Fibroblast of lung (primary cell): ENCODE data around the gene RIPOR2. TPM values are rescaled to one million over a fixed set of nuclear protein-coding genes. Genes with fewer than 3 reads are reported as not detected.

Experiments
- DNase-seq, 2 donors: peaks; one replicate each; pipeline versions ENCODE4 v3.0.0 to v3.0.0-alpha.2; 2010; ENCODE audit warnings: low read depth in 2 of 2
- H2AFZ ChIP-seq: 2 replicates; pipeline ENCODE4 v1.5.1; 2012; ENCODE audit warnings: low read length, control low read depth, inconsistent platforms
- H3K27ac ChIP-seq: 2 replicates; pipeline ENCODE4 v1.5.1; 2011; ENCODE audit warnings: low read length, control low read depth; ENCODE audit not compliant: insufficient read depth
- H3K27me3 ChIP-seq: 2 replicates; pipeline ENCODE4 v1.5.1; 2011; ENCODE audit warnings: mild to moderate bottlenecking, low read length; ENCODE audit not compliant: control insufficient read depth, insufficient read depth
- H3K36me3 ChIP-seq: 2 replicates; pipeline ENCODE4 v1.5.1; 2011; ENCODE audit warnings: low read length; ENCODE audit not compliant: control insufficient read depth, insufficient read depth
- H3K4me1 ChIP-seq: 2 replicates; pipeline ENCODE4 v1.5.1; 2011; ENCODE audit warnings: low read length; ENCODE audit not compliant: control insufficient read depth, insufficient read depth; ENCODE audit errors: extremely low read depth
- H3K4me2 ChIP-seq: 2 replicates; pipeline ENCODE4 v1.5.1; 2011; ENCODE audit warnings: low read length, control low read depth; ENCODE audit not compliant: insufficient read depth; ENCODE audit errors: extremely low read depth
- H3K4me3 ChIP-seq, 4 experiments: fragments of 200-600 bp in 1 of 4; sonication (generic) in 1 of 4; replicated peaks in 1 of 4; 2 replicates each; pipeline ENCODE4 v1.5.1; 2011 to 2016; ENCODE audit warnings: low read length in 4 of 4, low read depth in 3 of 4, mild to moderate bottlenecking in 3 of 4, control low read depth in 2 of 4, inconsistent platforms in 1 of 4, mixed read lengths in 1 of 4; ENCODE audit not compliant: insufficient read depth in 1 of 4; ENCODE audit errors: control extremely low read depth in 1 of 4
- H3K79me2 ChIP-seq: 2 replicates; pipeline ENCODE4 v1.5.1; 2012; ENCODE audit warnings: mild to moderate bottlenecking, low read length, inconsistent platforms; ENCODE audit not compliant: control insufficient read depth, insufficient read depth
- H3K9ac ChIP-seq: 2 replicates; pipeline ENCODE4 v1.5.1; 2011; ENCODE audit warnings: mild to moderate bottlenecking, low read length, control low read depth; ENCODE audit not compliant: insufficient read depth
- H3K9me3 ChIP-seq: 2 replicates; pipeline ENCODE4 v1.5.1; 2012; ENCODE audit warnings: low read depth, low read length; ENCODE audit not compliant: control insufficient read depth, insufficient read depth
- H4K20me1 ChIP-seq: 2 replicates; pipeline ENCODE4 v1.5.1; 2011; ENCODE audit warnings: low read length; ENCODE audit not compliant: control insufficient read depth, insufficient read depth; ENCODE audit errors: extremely low read depth
- EZH2 ChIP-seq: IDR thresholded peaks from 2 replicates; pipeline ENCODE4 v1.5.1; 2012; ENCODE audit warnings: low read length, control low read depth, mild to moderate bottlenecking; ENCODE audit errors: missing control alignments
- polyA plus RNA-seq, 2 donors: library from polyadenylated mRNA; depleted of rRNA in 1 of 2; stranded (reverse) in 1 of 2; unstranded in 1 of 2; fragments of >200 nt; gene quantifications; 2 replicates each; pipeline ENCODE4 v1.2.1, GENCODE V29; 2011 to 2012; ENCODE audit warnings: missing spikeins in 1 of 2
- total RNA-seq: library from RNA; depleted of rRNA; stranded (reverse); fragments of >200 nt; gene quantifications from 2 replicates; pipeline ENCODE4 v1.2.1, GENCODE V29; 2014
- TF ChIP-seq, protein P1 (sequence below), 2 donors: IDR thresholded peaks in 1 of 2; conservative IDR thresholded peaks in 1 of 2; 1 replicate in 1 of 2; 2 replicates in 1 of 2; pipeline ENCODE4 v1.5.1; 2011 to 2012; ENCODE audit warnings: low read length in 2 of 2, control low read depth in 1 of 2, inconsistent platforms in 1 of 2, low read depth in 1 of 2, mild to moderate bottlenecking in 1 of 2

RIPOR2 gene
- total and polyA plus RNA-seq, 2 donors (not counting 1 experiment from before 2014, with no cell fraction given), result 3.5 to 3.6 TPM

DNA sequence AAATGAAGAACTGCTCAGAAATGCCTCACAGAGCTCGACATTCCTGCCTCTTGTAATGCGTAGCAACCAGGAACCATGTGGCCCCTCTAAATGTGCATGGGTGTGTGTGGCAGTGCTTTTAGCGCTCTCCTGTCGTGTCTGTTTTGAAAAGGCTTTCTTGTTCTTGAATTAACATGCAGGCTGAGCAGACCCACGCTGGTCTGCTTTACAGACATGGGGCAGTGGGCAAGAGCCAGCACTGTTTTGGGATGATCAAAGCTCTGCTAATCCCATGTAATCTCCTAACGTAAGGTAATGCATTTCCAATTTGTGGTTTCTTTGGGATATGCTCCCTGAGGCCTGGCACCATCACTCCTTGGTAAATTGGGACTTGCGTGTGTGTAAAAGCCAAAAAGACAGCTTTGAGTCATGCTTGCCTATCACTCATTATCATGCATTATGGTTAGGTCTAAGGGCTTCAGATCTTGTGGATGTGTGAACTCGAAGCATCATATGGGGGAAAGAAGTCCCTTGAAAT, 11.8 kb downstream of the RIPOR2 start:
- Histone ChIP-seq H3K79me2 (no peaks in the 10 kb centered on the region), H3K4me3 (no peak overlapping the region), H3K9me3 (no peaks in the 10 kb centered on the region), H3K27ac (no peak overlapping the region), H3K27me3 (no peaks in the 10 kb centered on the region), H2AFZ (no peak overlapping the region), H3K36me3 (no peaks in the 10 kb centered on the region), H3K4me2 (no peak overlapping the region), H3K9ac (no peak overlapping the region), H3K4me1 (no peaks in the 10 kb centered on the region), H4K20me1 (no peaks in the 10 kb centered on the region)
- TF ChIP-seq, protein P1, sequence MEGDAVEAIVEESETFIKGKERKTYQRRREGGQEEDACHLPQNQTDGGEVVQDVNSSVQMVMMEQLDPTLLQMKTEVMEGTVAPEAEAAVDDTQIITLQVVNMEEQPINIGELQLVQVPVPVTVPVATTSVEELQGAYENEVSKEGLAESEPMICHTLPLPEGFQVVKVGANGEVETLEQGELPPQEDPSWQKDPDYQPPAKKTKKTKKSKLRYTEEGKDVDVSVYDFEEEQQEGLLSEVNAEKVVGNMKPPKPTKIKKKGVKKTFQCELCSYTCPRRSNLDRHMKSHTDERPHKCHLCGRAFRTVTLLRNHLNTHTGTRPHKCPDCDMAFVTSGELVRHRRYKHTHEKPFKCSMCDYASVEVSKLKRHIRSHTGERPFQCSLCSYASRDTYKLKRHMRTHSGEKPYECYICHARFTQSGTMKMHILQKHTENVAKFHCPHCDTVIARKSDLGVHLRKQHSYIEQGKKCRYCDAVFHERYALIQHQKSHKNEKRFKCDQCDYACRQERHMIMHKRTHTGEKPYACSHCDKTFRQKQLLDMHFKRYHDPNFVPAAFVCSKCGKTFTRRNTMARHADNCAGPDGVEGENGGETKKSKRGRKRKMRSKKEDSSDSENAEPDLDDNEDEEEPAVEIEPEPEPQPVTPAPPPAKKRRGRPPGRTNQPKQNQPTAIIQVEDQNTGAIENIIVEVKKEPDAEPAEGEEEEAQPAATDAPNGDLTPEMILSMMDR (conservative IDR thresholded peaks at IDR 0.05 in 1 of 2, IDR thresholded peaks at IDR 0.05 in 1 of 2; ENCODE audit: low read depth in 1 of 2, low read length in 2 of 2), result no peak
- no peak for TF ChIP-seq EZH2
- DNase-seq, result no peak

DNA sequence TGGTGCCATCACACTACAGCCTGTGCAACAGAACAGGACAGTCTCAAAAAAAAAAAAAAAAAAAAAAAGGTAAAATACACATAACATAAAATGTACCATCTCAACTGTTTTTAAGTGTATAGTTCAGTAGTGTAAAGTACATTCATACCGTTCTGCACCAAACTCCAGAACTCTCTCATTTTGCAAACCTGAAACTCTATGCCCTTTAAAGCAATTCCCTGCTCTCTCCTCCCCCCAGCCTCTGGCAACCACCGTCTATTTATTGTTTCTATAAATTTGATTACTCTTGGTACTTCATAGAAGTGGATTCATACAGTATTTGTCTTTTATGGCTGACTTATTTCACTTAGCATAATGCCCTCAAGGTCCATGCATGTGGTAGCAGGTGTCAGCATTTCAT, 12.9 kb downstream of the RIPOR2 start:
- DNase-seq, result no peak
- no peak overlapping the region for H3K27ac ChIP-seq
- no peak overlapping the region for H2AFZ ChIP-seq
- TF ChIP-seq, protein P1 (conservative IDR thresholded peaks at IDR 0.05 in 1 of 2, IDR thresholded peaks at IDR 0.05 in 1 of 2; ENCODE audit: low read depth in 1 of 2, low read length in 2 of 2), result no peak
- no peak for TF ChIP-seq EZH2
- no peaks in the 10 kb centered on the region for H3K27me3 ChIP-seq
- H3K36me3 ChIP-seq, result no peaks in the 10 kb centered on the region
- H4K20me1 ChIP-seq, result no peaks in the 10 kb centered on the region
- H3K4me3 ChIP-seq, result no peak overlapping the region
- H3K4me1 ChIP-seq, result no peaks in the 10 kb centered on the region
- H3K79me2 ChIP-seq, result no peaks in the 10 kb centered on the region
- H3K9me3 ChIP-seq, result no peaks in the 10 kb centered on the region
- no peak overlapping the region for H3K4me2 ChIP-seq
- no peak overlapping the region for H3K9ac ChIP-seq

DNA sequence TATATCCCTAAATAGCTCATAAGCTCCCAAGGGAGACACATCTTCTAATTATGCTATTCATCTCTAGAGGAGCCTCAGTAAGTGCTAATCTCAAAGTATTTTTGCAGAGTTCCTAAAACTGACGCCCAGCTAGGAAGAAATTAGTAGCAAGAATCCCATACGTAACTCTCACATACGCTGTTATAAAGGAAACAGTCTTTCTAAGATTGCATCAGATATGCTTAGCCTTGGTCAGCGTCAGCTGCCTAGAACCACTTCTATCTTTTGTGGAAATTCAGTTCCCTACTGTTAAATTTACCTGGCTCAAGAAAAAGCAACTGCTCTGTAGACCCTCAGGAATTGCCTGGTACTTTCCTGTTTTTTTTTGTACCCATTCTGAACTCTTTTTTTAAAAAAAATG, 13.6 kb downstream of the RIPOR2 start:
- no peaks in the 10 kb centered on the region for H3K9me3 ChIP-seq
- no peak overlapping the region for H2AFZ ChIP-seq
- no peaks in the 10 kb centered on the region for H3K4me1 ChIP-seq
- no peaks in the 10 kb centered on the region for H3K79me2 ChIP-seq
- TF ChIP-seq EZH2, result no peak
- TF ChIP-seq, protein P1 (conservative IDR thresholded peaks at IDR 0.05 in 1 of 2, IDR thresholded peaks at IDR 0.05 in 1 of 2; ENCODE audit: low read depth in 1 of 2, low read length in 2 of 2), result no peak
- no peak overlapping the region for H3K9ac ChIP-seq
- H3K27me3 ChIP-seq, result no peaks in the 10 kb centered on the region
- no peak for DNase-seq
- no peaks in the 10 kb centered on the region for H3K36me3 ChIP-seq
- H4K20me1 ChIP-seq, result no peaks in the 10 kb centered on the region
- H3K4me2 ChIP-seq, result no peak overlapping the region
- no peak overlapping the region for H3K4me3 ChIP-seq
- no peak overlapping the region for H3K27ac ChIP-seq
